ENCODE results near the gene ST6GAL2.

The ST6GAL2 gene

GRCh38 chr2:106866641-106867040 is 19.3 kb downstream of the ST6GAL2 start:
- TF ChIP-seq CTCF (IDR thresholded peaks at IDR 0.05; ENCODE audit: control insufficient read depth, extremely low read depth, insufficient read depth): no peak
- DNase-seq (ENCODE audit: low read depth): no peak
- no peak overlapping the region for H3K4me3 ChIP-seq (ENCODE audit: low read depth, low read length)

GRCh38 chr2:106864051-106864450 is 21.9 kb downstream of the ST6GAL2 start:
- DNase-seq (ENCODE audit: low read depth): no peak
- H3K4me3 ChIP-seq (ENCODE audit: low read depth, low read length): no peak overlapping the region
- TF ChIP-seq CTCF (IDR thresholded peaks at IDR 0.05; ENCODE audit: control insufficient read depth, extremely low read depth, insufficient read depth): no peak

DNA sequence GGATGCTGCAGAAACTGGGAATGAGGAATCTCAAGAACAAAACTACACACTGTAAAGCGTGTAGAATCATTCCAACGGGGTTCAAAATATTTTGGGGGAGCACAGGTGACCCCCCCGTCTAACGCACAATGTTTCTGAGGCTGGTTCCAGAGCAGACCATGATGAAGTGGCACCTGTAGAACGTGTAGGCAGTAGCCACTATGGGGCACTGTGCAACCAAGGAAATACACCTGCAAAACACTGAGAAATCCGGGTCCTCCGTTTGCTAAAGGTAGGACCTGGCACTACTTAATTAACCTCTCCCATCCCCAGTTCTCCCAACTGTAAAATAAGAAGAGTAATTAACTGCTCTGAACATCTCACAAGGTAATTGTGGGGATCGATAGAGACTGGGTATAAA is 22.6 kb downstream of the ST6GAL2 start:
- no peak overlapping the region for H3K4me3 ChIP-seq (ENCODE audit: low read depth, low read length)
- peak; percentile 66 for TF ChIP-seq CTCF (IDR thresholded peaks at IDR 0.05; ENCODE audit: control insufficient read depth, extremely low read depth, insufficient read depth)
- DNase-seq (ENCODE audit: low read depth): no peak

- no peak overlapping the region for H3K4me3 ChIP-seq (ENCODE audit: low read depth, low read length)
- DNase-seq (ENCODE audit: low read depth): no peak
- no peak for TF ChIP-seq CTCF (IDR thresholded peaks at IDR 0.05; ENCODE audit: control insufficient read depth, extremely low read depth, insufficient read depth)
These were observed 26.5 kb downstream of the ST6GAL2 start for GRCh38 chr2:106859498-106859897.

DNA sequence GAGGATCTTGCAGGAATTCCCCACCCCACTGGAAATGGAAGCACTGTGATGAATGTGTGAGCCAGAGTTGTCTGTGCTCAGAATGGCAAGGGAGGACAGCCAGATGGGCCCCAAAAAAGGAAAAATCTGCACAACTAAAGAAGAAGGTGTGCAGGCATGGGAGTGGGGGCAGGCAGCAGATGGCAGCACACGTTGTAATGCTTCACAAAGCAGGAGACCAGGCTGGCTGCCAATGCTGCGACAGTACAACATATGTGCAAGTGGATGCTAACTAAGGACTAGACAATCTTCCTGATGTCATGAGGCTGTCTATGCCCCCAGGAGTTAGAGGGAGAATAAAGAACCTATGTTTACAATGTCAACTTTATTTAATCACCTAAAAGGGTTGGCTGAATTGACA is 27.2 kb downstream of the ST6GAL2 start:
- no peak for DNase-seq (ENCODE audit: low read depth)
- no peak overlapping the region for H3K4me3 ChIP-seq (ENCODE audit: low read depth, low read length)
- TF ChIP-seq CTCF (IDR thresholded peaks at IDR 0.05; ENCODE audit: control insufficient read depth, extremely low read depth, insufficient read depth): no peak

- no peak overlapping the region for H3K4me3 ChIP-seq (ENCODE audit: low read depth, low read length)
- no peak for DNase-seq (ENCODE audit: low read depth)
- no peak for TF ChIP-seq CTCF (IDR thresholded peaks at IDR 0.05; ENCODE audit: control insufficient read depth, extremely low read depth, insufficient read depth)
These were observed 28.0 kb downstream of the ST6GAL2 start for GRCh38 chr2:106857882-106858478.

DNA sequence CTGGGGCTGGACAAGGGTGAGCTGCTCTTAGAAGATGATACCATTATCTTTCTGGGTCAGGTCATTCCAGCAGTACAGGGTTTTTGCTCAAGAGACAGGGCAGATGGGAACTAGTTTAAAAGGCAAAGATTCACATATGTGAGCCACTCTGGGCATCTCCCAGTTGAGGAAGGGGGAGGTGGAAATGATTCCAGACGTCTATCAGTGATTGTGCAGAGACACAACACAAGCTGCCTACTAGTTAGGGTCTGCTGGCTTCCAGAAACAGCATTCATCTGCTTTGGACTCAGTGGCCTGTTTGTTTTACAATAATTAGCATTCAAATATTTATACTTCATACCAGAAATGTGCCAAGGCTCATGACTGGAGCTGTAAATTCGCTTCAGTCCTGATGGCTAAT is 32.3 kb downstream of the ST6GAL2 start:
- DNase-seq (ENCODE audit: low read depth): no peak
- no peak for TF ChIP-seq CTCF (IDR thresholded peaks at IDR 0.05; ENCODE audit: control insufficient read depth, extremely low read depth, insufficient read depth)
- H3K4me3 ChIP-seq (ENCODE audit: low read depth, low read length): no peak overlapping the region

Data from LNCaP clone FGC (cell line).